WI38 (cell line): ENCODE data around the gene WDFY4.

Source experiments
- H3K4me3 ChIP-seq: 2 replicates; pipeline ENCODE4 v1.5.1; 2011; ENCODE audit warnings: low read depth, mild to moderate bottlenecking, control low read depth, low read length
- CTCF ChIP-seq: IDR thresholded peaks from 2 replicates; pipeline ENCODE4 v1.5.1; 2012; ENCODE audit warnings: low read depth, mild to moderate bottlenecking, control low read depth, low read length

Gene WDFY4

GRCh38 chr10:48896756-48897440, 212.2 kb downstream of the WDFY4 start:
- no peak for TF ChIP-seq CTCF
- H3K4me3 ChIP-seq: no peak overlapping the region

- no peak for TF ChIP-seq CTCF
- no peak overlapping the region for H3K4me3 ChIP-seq
These were observed 212.7 kb downstream of the WDFY4 start for GRCh38 chr10:48897441-48897790.

GRCh38 chr10:48898426-48898825, 213.8 kb downstream of the WDFY4 start:
- TF ChIP-seq CTCF: no peak
- no peak overlapping the region for H3K4me3 ChIP-seq

- H3K4me3 ChIP-seq: no peak overlapping the region
- no peak for TF ChIP-seq CTCF
These were observed 215.1 kb downstream of the WDFY4 start for GRCh38 chr10:48899781-48900180.

GRCh38 chr10:48900371-48900801, 215.7 kb downstream of the WDFY4 start:
- no peak overlapping the region for H3K4me3 ChIP-seq
- TF ChIP-seq CTCF: no peak

GRCh38 chr10:48901319-48901718, 216.6 kb downstream of the WDFY4 start:
- no peak for TF ChIP-seq CTCF
- H3K4me3 ChIP-seq: no peak overlapping the region

- no peak for TF ChIP-seq CTCF
- H3K4me3 ChIP-seq: no peak overlapping the region
These were observed 217.4 kb downstream of the WDFY4 start for GRCh38 chr10:48902096-48902495.
